SK-N-MC (cell line): ENCODE results near the gene PODN.

Experiments used
- DNase-seq: peaks from one replicate; pipeline ENCODE4 v3.0.0-alpha.2; 2011; ENCODE audit warnings: low read depth, low spot score
- H3K27ac ChIP-seq: fragments of 200-600 bp; sonication (generic); 2 replicates; pipeline ENCODE4 v1.5.1; 2016; ENCODE audit warnings: mixed run types
- H3K36me3 ChIP-seq: fragments of 200-600 bp; sonication (generic); 2 replicates; pipeline ENCODE4 v1.6.1; 2017; ENCODE audit warnings: antibody characterized with exemption, low read length, mixed read lengths; ENCODE audit not compliant: insufficient read depth
- H3K4me3 ChIP-seq: fragments of 200-600 bp; sonication (generic); 2 replicates; pipeline ENCODE4 v1.5.1; 2016
- H3K9ac ChIP-seq: fragments of 200-600 bp; sonication (generic); 2 replicates; pipeline ENCODE4 v1.8.0; 2017; ENCODE audit warnings: mixed run types, mixed read lengths; ENCODE audit not compliant: insufficient read length
- H3K9me3 ChIP-seq: fragments of 200-600 bp; sonication (generic); 2 replicates; pipeline ENCODE4 v1.6.1; 2017; ENCODE audit warnings: low read depth, mild to moderate bottlenecking, antibody characterized with exemption, low read length, moderate library complexity, mixed read lengths
- EZH2 ChIP-seq: fragments of 200-600 bp; sonication (generic); IDR thresholded peaks from one replicate; pipeline ENCODE4 v1.6.1; 2017; ENCODE audit warnings: antibody characterized with exemption
- FOXP2 ChIP-seq: optimal IDR thresholded peaks from 2 replicates; pipeline ENCODE3; 2011; ENCODE audit warnings: mild to moderate bottlenecking, moderate library complexity; ENCODE audit not compliant: insufficient read depth; ENCODE audit errors: extremely low read length, control extremely low read depth
- POLR2AphosphoS5 ChIP-seq: IDR thresholded peaks from 2 replicates; pipeline ENCODE4 v1.6.1; 2012; ENCODE audit warnings: mild to moderate bottlenecking, low read depth, low read length, borderline replicate concordance

The PODN gene

GRCh38 chr1:53068314-53069099 lies 6.5 kb downstream of the PODN start:
- TF ChIP-seq FOXP2 (no peak), POLR2AphosphoS5 (no peak), EZH2 (no peak)
- H3K36me3 ChIP-seq = no peaks in the 10 kb centered on the region
- no peak overlapping the region for H3K27ac ChIP-seq
- no peak overlapping the region for H3K9ac ChIP-seq
- H3K9me3 ChIP-seq = no peaks in the 10 kb centered on the region
- DNase-seq = no peak
- H3K4me3 ChIP-seq = no peak overlapping the region

- DNase-seq = no peak
- Histone ChIP-seq H3K9ac (no peak overlapping the region), H3K4me3 (no peak overlapping the region), H3K27ac (no peak overlapping the region), H3K9me3 (no peaks in the 10 kb centered on the region), H3K36me3 (no peaks in the 10 kb centered on the region)
- no peak for TF ChIP-seq EZH2
- no peak for TF ChIP-seq FOXP2
- no peak for TF ChIP-seq POLR2AphosphoS5
Measured at GRCh38 chr1:53069265-53069662, 7.3 kb downstream of the PODN start.

DNA sequence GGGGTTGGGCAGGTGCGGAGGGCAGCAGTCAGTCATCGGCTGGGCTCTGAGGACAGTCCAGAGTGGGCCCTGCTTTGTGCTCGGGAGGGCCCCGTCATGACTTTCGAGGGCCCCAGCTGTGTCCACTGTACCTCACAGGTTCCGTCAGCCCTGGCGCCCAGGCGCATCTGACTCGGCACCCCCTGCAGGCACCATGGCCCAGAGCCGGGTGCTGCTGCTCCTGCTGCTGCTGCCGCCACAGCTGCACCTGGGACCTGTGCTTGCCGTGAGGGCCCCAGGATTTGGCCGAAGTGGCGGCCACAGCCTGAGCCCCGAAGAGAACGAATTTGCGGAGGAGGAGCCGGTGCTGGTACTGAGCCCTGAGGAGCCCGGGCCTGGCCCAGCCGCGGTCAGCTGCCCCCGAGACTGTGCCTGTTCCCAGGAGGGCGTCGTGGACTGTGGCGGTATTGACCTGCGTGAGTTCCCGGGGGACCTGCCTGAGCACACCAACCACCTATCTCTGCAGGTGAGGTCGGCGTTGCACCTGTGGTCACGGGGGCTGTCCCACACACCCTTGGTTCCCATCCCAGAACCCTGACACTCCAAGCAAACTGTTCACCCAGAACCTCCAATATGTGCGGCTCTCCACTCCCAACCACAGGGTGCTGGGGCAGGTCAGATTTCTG lies 7.8 kb downstream of the PODN start:
- Histone ChIP-seq H3K36me3 (no peaks in the 10 kb centered on the region), H3K4me3 (no peak overlapping the region), H3K9me3 (no peaks in the 10 kb centered on the region), H3K9ac (no peak overlapping the region), H3K27ac (no peak overlapping the region)
- DNase-seq = no peak
- TF ChIP-seq POLR2AphosphoS5 (no peak), EZH2 (no peak), FOXP2 (no peak)

DNA sequence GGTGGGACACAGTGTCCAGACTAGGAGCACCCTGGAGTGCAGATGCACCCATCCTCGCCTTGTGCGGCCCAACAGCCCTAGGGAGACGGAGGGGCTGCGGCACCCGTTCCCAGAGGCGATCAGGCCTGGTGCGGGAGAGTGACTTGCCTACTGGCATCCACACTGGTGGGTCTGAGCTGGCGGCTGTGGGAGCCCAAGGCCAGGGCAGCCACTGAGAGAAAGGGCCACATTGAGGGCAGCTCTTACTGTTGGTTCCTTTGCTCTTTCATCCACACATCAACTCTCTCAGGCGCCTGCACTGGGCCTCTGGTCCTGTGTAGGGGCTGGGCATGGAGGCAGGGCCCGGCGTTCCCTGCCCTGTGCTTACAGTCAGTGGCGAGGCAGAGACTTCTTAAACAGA lies 8.6 kb downstream of the PODN start:
- Histone ChIP-seq H3K9ac (no peak overlapping the region), H3K4me3 (no peak overlapping the region), H3K27ac (no peak overlapping the region), H3K9me3 (no peaks in the 10 kb centered on the region), H3K36me3 (no peaks in the 10 kb centered on the region)
- TF ChIP-seq POLR2AphosphoS5 (no peak), FOXP2 (no peak)
- DNase-seq = no peak

DNA sequence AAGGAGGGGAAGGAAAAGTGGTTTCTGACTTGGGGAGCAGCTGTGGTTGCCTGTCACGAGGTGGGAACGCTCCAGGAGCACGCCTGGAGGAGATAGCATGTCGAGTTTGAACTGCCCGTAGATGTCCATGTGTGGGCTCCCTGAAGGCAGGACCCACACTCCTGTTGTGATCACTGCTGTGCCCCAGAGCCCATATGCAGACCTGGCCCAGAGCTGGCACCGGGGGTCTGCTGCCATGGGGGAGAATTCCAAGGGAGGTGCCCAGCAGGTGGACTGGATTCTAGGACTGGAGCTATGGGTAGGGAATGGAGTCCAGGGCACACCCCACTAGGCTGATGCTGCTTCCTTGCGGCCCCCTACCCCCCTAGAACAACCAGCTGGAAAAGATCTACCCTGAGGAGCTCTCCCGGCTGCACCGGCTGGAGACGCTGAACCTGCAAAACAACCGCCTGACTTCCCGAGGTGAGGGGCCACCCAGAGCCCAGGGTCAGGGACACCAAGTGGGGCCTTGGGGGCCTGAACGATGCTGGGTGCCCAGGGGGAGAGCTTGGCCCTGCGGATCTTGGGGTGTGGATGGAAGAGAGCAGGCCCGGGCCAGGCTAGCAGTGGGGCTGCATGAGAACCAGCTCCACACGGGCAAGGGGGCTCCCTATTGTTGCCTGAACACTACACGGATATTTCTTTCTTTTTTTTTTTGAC lies 9.3 kb downstream of the PODN start:
- H3K4me3 ChIP-seq = no peak overlapping the region

DNA sequence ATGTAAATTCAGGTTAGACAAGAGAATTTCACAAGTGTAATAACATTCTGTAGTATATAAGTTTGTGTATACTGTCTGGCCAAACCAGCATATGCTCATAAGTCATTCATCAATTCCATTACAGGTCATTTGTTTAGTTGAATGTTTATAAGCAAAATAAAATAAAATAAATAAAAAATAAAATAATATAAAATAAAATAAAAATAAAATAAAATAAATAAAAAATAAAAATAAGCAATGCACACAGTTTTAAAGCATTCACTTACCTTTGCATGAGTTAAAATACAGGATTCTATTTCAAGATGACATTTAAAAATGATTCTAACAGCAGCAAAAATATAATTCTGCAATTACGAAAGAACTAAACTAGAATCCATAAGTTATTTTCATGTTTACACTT lies 9.9 kb downstream of the PODN start:
- Histone ChIP-seq H3K4me3 (no peak overlapping the region), H3K27ac (no peak overlapping the region), H3K9ac (no peak overlapping the region), H3K9me3 (no peaks in the 10 kb centered on the region), H3K36me3 (no peaks in the 10 kb centered on the region)
- no peak for DNase-seq
- no peak for TF ChIP-seq POLR2AphosphoS5

More for the DNA sequence above, 9.3 kb downstream of the PODN start:
- DNase-seq = no peak
- Histone ChIP-seq H3K9ac (no peak overlapping the region), H3K27ac (no peak overlapping the region), H3K9me3 (no peaks in the 10 kb centered on the region), H3K36me3 (no peaks in the 10 kb centered on the region)
- TF ChIP-seq FOXP2 = no peak
- no peak for TF ChIP-seq POLR2AphosphoS5
- no peak for TF ChIP-seq EZH2

DNA sequence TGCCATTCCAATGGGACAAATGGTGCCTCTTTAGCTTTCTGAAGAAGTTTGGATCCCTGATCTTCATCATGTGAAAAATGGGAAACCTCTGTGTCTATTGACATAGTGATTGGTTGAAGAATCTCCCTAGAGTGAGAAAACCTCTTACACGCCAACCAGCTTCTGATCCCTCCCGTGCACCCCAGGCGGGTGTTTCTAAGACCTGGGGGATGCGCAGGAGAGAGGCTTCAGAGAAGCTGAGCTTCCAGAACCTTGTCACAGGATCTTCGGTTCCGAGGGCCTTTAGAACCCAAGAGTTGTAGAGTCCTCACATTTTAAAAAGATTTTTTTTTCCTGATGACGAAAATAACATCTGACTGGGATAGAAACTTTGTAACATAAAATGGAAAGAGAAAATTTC lies 11.3 kb downstream of the PODN start:
- Histone ChIP-seq H3K9me3 (no peaks in the 10 kb centered on the region), H3K27ac (no peak overlapping the region), H3K36me3 (no peaks in the 10 kb centered on the region), H3K9ac (no peak overlapping the region), H3K4me3 (no peak overlapping the region)
- TF ChIP-seq FOXP2 = no peak
- no peak for TF ChIP-seq EZH2
- TF ChIP-seq POLR2AphosphoS5 = no peak
- no peak for DNase-seq

GRCh38 chr1:53073868-53074311 lies 11.9 kb downstream of the PODN start:
- DNase-seq = no peak
- Histone ChIP-seq H3K36me3 (no peaks in the 10 kb centered on the region), H3K9me3 (no peaks in the 10 kb centered on the region), H3K27ac (no peak overlapping the region), H3K9ac (no peak overlapping the region), H3K4me3 (no peak overlapping the region)
- TF ChIP-seq POLR2AphosphoS5 (no peak), EZH2 (no peak), FOXP2 (no peak)
